NCI-H774 (cell line): Measurements from ENCODE around the gene KIF26A.
"Not testable (repeated sequence)": the region's sequence is repeated elsewhere in the genome, so short reads cannot be mapped to it uniquely, and the experiment has no call there.

Experiments
- DNase-seq: peaks from one replicate; lab custom pipeline; 2025; lab: John Stamatoyannopoulos, UW

KIF26A gene

GRCh38 chr14:104194016-104194415 lies 55.6 kb downstream of the KIF26A start:
- DNase-seq = no peak

- DNase-seq = no peak
These were observed 56.3 kb downstream of the KIF26A start for GRCh38 chr14:104194716-104195115.

- no peak for DNase-seq
These were observed 57.0 kb downstream of the KIF26A start for GRCh38 chr14:104195361-104195760.

GRCh38 chr14:104195878-104196277 lies 57.5 kb downstream of the KIF26A start:
- no peak for DNase-seq

- DNase-seq = no peak
These were observed 58.2 kb downstream of the KIF26A start for GRCh38 chr14:104196461-104197140.

GRCh38 chr14:104197449-104198247 lies 59.3 kb downstream of the KIF26A start:
- no peak for DNase-seq

- DNase-seq = no peak
These were observed 61.0 kb downstream of the KIF26A start for GRCh38 chr14:104199266-104199895.

GRCh38 chr14:104200106-104200505 lies 61.7 kb downstream of the KIF26A start:
- no peak for DNase-seq

GRCh38 chr14:104200591-104200990 lies 62.2 kb downstream of the KIF26A start:
- DNase-seq = no peak

- no peak for DNase-seq
These were observed 62.7 kb downstream of the KIF26A start for GRCh38 chr14:104201063-104201462.

GRCh38 chr14:104201496-104201895 lies 63.1 kb downstream of the KIF26A start:
- no peak for DNase-seq

GRCh38 chr14:104202259-104203070 lies 64.1 kb downstream of the KIF26A start:
- DNase-seq = no peak

- DNase-seq = no peak
These were observed 64.7 kb downstream of the KIF26A start for GRCh38 chr14:104203071-104203425.

- DNase-seq = no peak
These were observed 66.3 kb downstream of the KIF26A start for GRCh38 chr14:104204660-104205149.

GRCh38 chr14:104205781-104206180 lies 67.4 kb downstream of the KIF26A start:
- no peak for DNase-seq

- no peak for DNase-seq
These were observed 68.0 kb downstream of the KIF26A start for GRCh38 chr14:104206281-104206904.

- DNase-seq = no peak
These were observed 69.0 kb downstream of the KIF26A start for GRCh38 chr14:104207142-104208014.

- DNase-seq = not testable (repeated sequence)
These were observed 69.6 kb downstream of the KIF26A start for GRCh38 chr14:104208015-104208295.

GRCh38 chr14:104208331-104208730 lies 69.9 kb downstream of the KIF26A start:
- DNase-seq = not testable (repeated sequence)

- DNase-seq = not testable (repeated sequence)
These were observed 70.7 kb downstream of the KIF26A start for GRCh38 chr14:104209071-104209470.
